ENCODE measurements around the gene ANAPC2.

Gene ANAPC2

GRCh38 chr9:137167277-137167746 lies 21.0 kb downstream of the ANAPC2 start:
- H3K36me3 ChIP-seq (ENCODE audit: insufficient read depth, low read length), result no peaks in the 10 kb centered on the region
- peaks cover 11% of the 10 kb centered on the region for H3K4me1 ChIP-seq (ENCODE audit: control insufficient read depth, insufficient read depth, low read length)
- H3K4me2 ChIP-seq (ENCODE audit: low read length), result no peak overlapping the region
- no peak overlapping the region for H3K4me3 ChIP-seq (ENCODE audit: low read length)
- peaks cover 88% of the 10 kb centered on the region for H3K27me3 ChIP-seq (ENCODE audit: control insufficient read depth, insufficient read depth, low read length)
- no peaks in the 10 kb centered on the region for H3K9me3 ChIP-seq (replicated peaks; ENCODE audit: low read length)
- no peak overlapping the region for H3K9ac ChIP-seq (ENCODE audit: low read depth, low read length)

- H3K9me3 ChIP-seq (replicated peaks; ENCODE audit: low read length), result no peaks in the 10 kb centered on the region
- H3K4me1 ChIP-seq (ENCODE audit: control insufficient read depth, insufficient read depth, low read length), result peaks cover 11% of the 10 kb centered on the region
- no peak overlapping the region for H3K9ac ChIP-seq (ENCODE audit: low read depth, low read length)
- H3K4me2 ChIP-seq (ENCODE audit: low read length), result no peak overlapping the region
- no peaks in the 10 kb centered on the region for H3K36me3 ChIP-seq (ENCODE audit: insufficient read depth, low read length)
- no peak overlapping the region for H3K4me3 ChIP-seq (ENCODE audit: low read length)
- peaks cover 83% of the 10 kb centered on the region for H3K27me3 ChIP-seq (ENCODE audit: control insufficient read depth, insufficient read depth, low read length)
Observed at GRCh38 chr9:137166380-137167229, 21.8 kb downstream of the ANAPC2 start.

GRCh38 chr9:137165250-137165836 lies 23.0 kb downstream of the ANAPC2 start:
- no peaks in the 10 kb centered on the region for H3K9me3 ChIP-seq (replicated peaks; ENCODE audit: low read length)
- no peak overlapping the region for H3K4me3 ChIP-seq (ENCODE audit: low read length)
- no peaks in the 10 kb centered on the region for H3K36me3 ChIP-seq (ENCODE audit: insufficient read depth, low read length)
- H3K27me3 ChIP-seq (ENCODE audit: control insufficient read depth, insufficient read depth, low read length), result peaks cover 78% of the 10 kb centered on the region
- H3K4me1 ChIP-seq (ENCODE audit: control insufficient read depth, insufficient read depth, low read length), result peaks cover 11% of the 10 kb centered on the region
- no peak overlapping the region for H3K4me2 ChIP-seq (ENCODE audit: low read length)
- H3K9ac ChIP-seq (ENCODE audit: low read depth, low read length), result no peak overlapping the region

GRCh38 chr9:137164370-137165249 lies 23.8 kb downstream of the ANAPC2 start:
- Histone ChIP-seq H3K4me1 (ENCODE audit: control insufficient read depth, insufficient read depth, low read length) (peaks cover 11% of the 10 kb centered on the region), H3K4me3 (ENCODE audit: low read length) (no peak overlapping the region), H3K9ac (ENCODE audit: low read depth, low read length) (no peak overlapping the region), H3K36me3 (ENCODE audit: insufficient read depth, low read length) (no peaks in the 10 kb centered on the region), H3K9me3 (replicated peaks; ENCODE audit: low read length) (no peaks in the 10 kb centered on the region), H3K4me2 (ENCODE audit: low read length) (no peak overlapping the region), H3K27me3 (ENCODE audit: control insufficient read depth, insufficient read depth, low read length) (peaks cover 77% of the 10 kb centered on the region)

- Histone ChIP-seq H3K9me3 (replicated peaks; ENCODE audit: low read length) (no peaks in the 10 kb centered on the region), H3K4me3 (ENCODE audit: low read length) (no peak overlapping the region), H3K9ac (ENCODE audit: low read depth, low read length) (no peak overlapping the region), H3K36me3 (ENCODE audit: insufficient read depth, low read length) (no peaks in the 10 kb centered on the region), H3K4me2 (ENCODE audit: low read length) (no peak overlapping the region), H3K4me1 (ENCODE audit: control insufficient read depth, insufficient read depth, low read length) (peaks cover 4% of the 10 kb centered on the region), H3K27me3 (ENCODE audit: control insufficient read depth, insufficient read depth, low read length) (peaks cover 77% of the 10 kb centered on the region)
Observed at GRCh38 chr9:137163805-137164204, 24.6 kb downstream of the ANAPC2 start.

- Histone ChIP-seq H3K9ac (ENCODE audit: low read depth, low read length) (no peak overlapping the region), H3K4me1 (ENCODE audit: control insufficient read depth, insufficient read depth, low read length) (no peaks in the 10 kb centered on the region), H3K4me3 (ENCODE audit: low read length) (peak overlapping the region; percentile 28), H3K4me2 (ENCODE audit: low read length) (peak overlapping the region; percentile 78), H3K27me3 (ENCODE audit: control insufficient read depth, insufficient read depth, low read length) (peaks cover 79% of the 10 kb centered on the region), H3K9me3 (replicated peaks; ENCODE audit: low read length) (no peaks in the 10 kb centered on the region), H3K36me3 (ENCODE audit: insufficient read depth, low read length) (no peaks in the 10 kb centered on the region)
Observed at GRCh38 chr9:137163365-137163715, 25.0 kb downstream of the ANAPC2 start.

GRCh38 chr9:137162505-137163364 lies 25.6 kb downstream of the ANAPC2 start:
- H3K9ac ChIP-seq (ENCODE audit: low read depth, low read length), result no peak overlapping the region
- no peaks in the 10 kb centered on the region for H3K4me1 ChIP-seq (ENCODE audit: control insufficient read depth, insufficient read depth, low read length)
- no peaks in the 10 kb centered on the region for H3K36me3 ChIP-seq (ENCODE audit: insufficient read depth, low read length)
- peaks cover 81% of the 10 kb centered on the region for H3K27me3 ChIP-seq (ENCODE audit: control insufficient read depth, insufficient read depth, low read length)
- H3K9me3 ChIP-seq (replicated peaks; ENCODE audit: low read length), result no peaks in the 10 kb centered on the region
- peak overlapping the region; percentile 78 for H3K4me2 ChIP-seq (ENCODE audit: low read length)
- peak overlapping the region; percentile 28 for H3K4me3 ChIP-seq (ENCODE audit: low read length)

- H3K4me3 ChIP-seq (ENCODE audit: low read length), result no peak overlapping the region
- H3K27me3 ChIP-seq (ENCODE audit: control insufficient read depth, insufficient read depth, low read length), result peaks cover 84% of the 10 kb centered on the region
Observed at GRCh38 chr9:137161558-137162486, 26.5 kb downstream of the ANAPC2 start.

GRCh38 chr9:137160716-137161557 lies 27.4 kb downstream of the ANAPC2 start:
- no peak overlapping the region for H3K9ac ChIP-seq (ENCODE audit: low read depth, low read length)
- H3K4me2 ChIP-seq (ENCODE audit: low read length), result no peak overlapping the region
- H3K27me3 ChIP-seq (ENCODE audit: control insufficient read depth, insufficient read depth, low read length), result peaks cover 84% of the 10 kb centered on the region
- no peaks in the 10 kb centered on the region for H3K36me3 ChIP-seq (ENCODE audit: insufficient read depth, low read length)
- H3K4me1 ChIP-seq (ENCODE audit: control insufficient read depth, insufficient read depth, low read length), result peaks cover 4% of the 10 kb centered on the region
- no peaks in the 10 kb centered on the region for H3K9me3 ChIP-seq (replicated peaks; ENCODE audit: low read length)
- H3K4me3 ChIP-seq (ENCODE audit: low read length), result no peak overlapping the region

More at GRCh38 chr9:137161558-137162486, 26.5 kb downstream of the ANAPC2 start:
- no peaks in the 10 kb centered on the region for H3K9me3 ChIP-seq (replicated peaks; ENCODE audit: low read length)
- H3K9ac ChIP-seq (ENCODE audit: low read depth, low read length), result no peak overlapping the region
- no peaks in the 10 kb centered on the region for H3K36me3 ChIP-seq (ENCODE audit: insufficient read depth, low read length)
- peaks cover under 1% of the 10 kb centered on the region for H3K4me1 ChIP-seq (ENCODE audit: control insufficient read depth, insufficient read depth, low read length)
- H3K4me2 ChIP-seq (ENCODE audit: low read length), result no peak overlapping the region
